H1 (cell line): ENCODE measurements around the gene CCBE1. TPM values are rescaled to one million over a fixed set of nuclear protein-coding genes. Genes with fewer than 3 reads are reported as not detected.

Experiments
- CTCF ChIA-PET: fragments of 300-600 bp; sonication (Branson Sonifier 250); formaldehyde crosslinking; loops from one replicate; lab custom pipeline; 2021; ENCODE audit not compliant: partially characterized antibody; lab: Charles Lee
- POLR2A ChIA-PET: fragments of 300-600 bp; sonication (Branson Sonifier 250); formaldehyde crosslinking; loops from one replicate; lab custom pipeline; 2021; ENCODE audit warnings: inconsistent platforms; ENCODE audit not compliant: partially characterized antibody; lab: Charles Lee
- DNase-seq, 2 experiments: peaks; one replicate each; pipeline versions ENCODE4 v3.0.0 to v3.0.0-alpha.2; 2010 to 2022; ENCODE audit warnings: low spot score in 2 of 2, low read depth in 1 of 2, mixed read lengths in 1 of 2
- FAIRE-seq: peaks from 2 replicates; lab custom pipeline; 2011; peaks lifted over from hg19 to GRCh38; lab: Jason Lieb, UNC
- H2AFZ ChIP-seq: 2 replicates; pipeline ENCODE4 v1.8.1; 2012; ENCODE audit warnings: low read length, inconsistent platforms
- H2AK5ac ChIP-seq: 2 replicates; pipeline ENCODE4 v1.6.1; 2013; ENCODE audit warnings: low read depth, low read length
- H2BK120ac ChIP-seq: replicated peaks from 2 replicates; pipeline ENCODE3; 2013; ENCODE audit warnings: low read depth, low read length, inconsistent platforms
- H2BK12ac ChIP-seq: 2 replicates; pipeline ENCODE4 v1.6.1; 2013; ENCODE audit warnings: low read depth, low read length
- H2BK15ac ChIP-seq: 2 replicates; pipeline ENCODE4 v1.6.1; 2013; ENCODE audit warnings: low read length
- H2BK20ac ChIP-seq: 2 replicates; pipeline ENCODE4 v1.6.1; 2013; ENCODE audit warnings: low read length
- H2BK5ac ChIP-seq: 2 replicates; pipeline ENCODE4 v1.6.1; 2013; ENCODE audit warnings: low read depth, low read length
- H3K14ac ChIP-seq: 2 replicates; pipeline ENCODE4 v1.6.1; 2013; ENCODE audit warnings: inconsistent platforms; ENCODE audit not compliant: insufficient read length
- H3K18ac ChIP-seq: 2 replicates; pipeline ENCODE4 v1.6.1; 2013; ENCODE audit warnings: low read length; ENCODE audit errors: extremely low read depth
- H3K23ac ChIP-seq: 2 replicates; pipeline ENCODE4 v1.6.1; 2013; ENCODE audit warnings: inconsistent platforms; ENCODE audit not compliant: insufficient read length
- H3K23me2 ChIP-seq: 2 replicates; pipeline ENCODE4 v1.6.1; 2013; ENCODE audit warnings: low read depth, low read length
- H3K27ac ChIP-seq: 2 replicates; pipeline ENCODE4 v1.6.1; 2011; ENCODE audit warnings: low read depth, low read length, inconsistent platforms
- H3K27me3 ChIP-seq, 4 experiments: replicated peaks in 1 of 4; 1 replicate in 1 of 4; 2 replicates in 3 of 4; pipeline versions ENCODE4 v1.6.1 to v1.8.1; 2011 to 2013; ENCODE audit warnings: low read length in 3 of 4, mild to moderate bottlenecking in 3 of 4, inconsistent platforms in 2 of 4, mixed read lengths in 2 of 4, moderate library complexity in 1 of 4; ENCODE audit not compliant: control insufficient read depth in 3 of 4, insufficient read depth in 3 of 4; ENCODE audit errors: extremely low read depth in 1 of 4
- H3K36me3 ChIP-seq, 4 experiments: 2 replicates each; pipeline versions ENCODE4 v1.6.1 to v1.8.1; 2011 to 2013; ENCODE audit warnings: mild to moderate bottlenecking in 4 of 4, low read length in 3 of 4, moderate library complexity in 2 of 4, control low read depth in 1 of 4, inconsistent platforms in 1 of 4; ENCODE audit not compliant: insufficient read depth in 4 of 4, control insufficient read depth in 2 of 4
- H3K4ac ChIP-seq: replicated peaks from 2 replicates; pipeline ENCODE3; 2013; ENCODE audit warnings: low read length, low read depth, mixed read lengths, inconsistent platforms; ENCODE audit not compliant: insufficient read length
- H3K4me1 ChIP-seq, 4 experiments: replicated peaks in 1 of 4; 1 replicate in 1 of 4; 2 replicates in 3 of 4; pipeline versions ENCODE4 v1.6.1 to v1.8.1; 2011 to 2013; ENCODE audit warnings: low read length in 3 of 4, inconsistent platforms in 2 of 4, mixed read lengths in 1 of 4; ENCODE audit not compliant: insufficient read depth in 4 of 4, control insufficient read depth in 3 of 4
- H3K4me2 ChIP-seq, 2 experiments: 2 replicates each; pipeline versions ENCODE4 v1.6.1 to v1.8.1; 2011 to 2013; ENCODE audit warnings: low read depth in 2 of 2, low read length in 2 of 2, control low read depth in 1 of 2, inconsistent platforms in 1 of 2, mild to moderate bottlenecking in 1 of 2; ENCODE audit not compliant: insufficient read depth in 1 of 2
- H3K4me3 ChIP-seq, 4 experiments: fragments of 200-600, 300-600 bp in 1 of 4; sonication (generic), shearing (Covaris generic), sonication (Bioruptor Twin) in 1 of 4; 2 replicates each; pipeline versions ENCODE4 v1.5.1 to v1.8.1; 2011 to 2016; ENCODE audit warnings: low read length in 4 of 4, low read depth in 3 of 4, control low read depth in 2 of 4, inconsistent platforms in 2 of 4, mild to moderate bottlenecking in 2 of 4, mixed read lengths in 1 of 4, moderate library complexity in 1 of 4; ENCODE audit not compliant: insufficient read depth in 2 of 4; ENCODE audit errors: extremely low read depth in 1 of 4
- H3K56ac ChIP-seq: replicated peaks from 2 replicates; pipeline ENCODE3; 2013; ENCODE audit warnings: low read depth, mild to moderate bottlenecking, mixed read lengths, low read length, inconsistent platforms; ENCODE audit not compliant: insufficient read length
- H3K79me1 ChIP-seq: 2 replicates; pipeline ENCODE4 v1.6.1; 2013; ENCODE audit warnings: low read depth, low read length, control low read depth
- H3K79me2 ChIP-seq, 2 experiments: 2 replicates each; pipeline versions ENCODE4 v1.6.1 to v1.8.1; 2012 to 2013; ENCODE audit warnings: low read length in 2 of 2, mild to moderate bottlenecking in 2 of 2, inconsistent platforms in 1 of 2; ENCODE audit not compliant: insufficient read depth in 2 of 2, control insufficient read depth in 1 of 2
- H3K9ac ChIP-seq, 4 experiments: replicated peaks in 1 of 4; 1 replicate in 1 of 4; 2 replicates in 3 of 4; pipeline versions ENCODE4 v1.6.1 to v1.8.1; 2011 to 2013; ENCODE audit warnings: low read depth in 3 of 4, low read length in 3 of 4, control low read depth in 2 of 4, mild to moderate bottlenecking in 2 of 4, moderate library complexity in 2 of 4, inconsistent platforms in 1 of 4; ENCODE audit errors: extremely low read depth in 1 of 4
- H3K9me3 ChIP-seq, 2 experiments: 2 replicates each; pipeline versions ENCODE4 v1.6.1 to v1.8.1; 2012 to 2013; ENCODE audit warnings: mild to moderate bottlenecking in 2 of 2, moderate library complexity in 2 of 2, control low read depth in 1 of 2, inconsistent platforms in 1 of 2, low read depth in 1 of 2, low read length in 1 of 2, mixed read lengths in 1 of 2; ENCODE audit not compliant: insufficient read depth in 2 of 2
- H4K20me1 ChIP-seq, 2 experiments: replicated peaks in 1 of 2; 2 replicates each; pipeline versions ENCODE3 to v1.8.1; 2011 to 2013; ENCODE audit warnings: inconsistent platforms in 2 of 2, low read length in 2 of 2, mild to moderate bottlenecking in 1 of 2; ENCODE audit not compliant: insufficient read depth in 2 of 2, control insufficient read depth in 1 of 2
- H4K5ac ChIP-seq: 2 replicates; pipeline ENCODE4 v1.6.1; 2013; ENCODE audit warnings: low read length, low read depth, mixed read lengths, inconsistent platforms; ENCODE audit not compliant: insufficient read length
- H4K8ac ChIP-seq: 2 replicates; pipeline ENCODE4 v1.8.0; 2013; ENCODE audit warnings: mild to moderate bottlenecking, moderate library complexity, low read length, inconsistent platforms; ENCODE audit not compliant: insufficient read depth; ENCODE audit errors: extremely low read depth
- H4K91ac ChIP-seq: replicated peaks from 2 replicates; pipeline ENCODE3; 2013; ENCODE audit warnings: low read length, mixed read lengths, inconsistent platforms; ENCODE audit not compliant: insufficient read length
- EGR1 ChIP-seq: IDR thresholded peaks from 2 replicates; pipeline ENCODE4 v1.6.1; 2011; ENCODE audit warnings: low read depth, low read length, borderline replicate concordance
- EZH2 ChIP-seq: fragments of 200-600 bp; sonication (generic); IDR thresholded peaks from 2 replicates; pipeline ENCODE4 v1.7.1; 2012; ENCODE audit warnings: low read depth, mild to moderate bottlenecking, moderate library complexity, low read length, inconsistent platforms; ENCODE audit not compliant: severe bottlenecking
- KDM5A ChIP-seq: fragments of 200-600 bp; IDR thresholded peaks from 2 replicates; pipeline ENCODE4 v1.7.1; 2012; ENCODE audit warnings: mild to moderate bottlenecking, low read length, inconsistent platforms, mixed read lengths
- POU5F1 ChIP-seq: IDR thresholded peaks from 2 replicates; pipeline ENCODE4 v1.6.1; 2011; ENCODE audit warnings: low read depth, mild to moderate bottlenecking, low read length, moderate library complexity
- RFX5 ChIP-seq: IDR thresholded peaks from 2 replicates; pipeline ENCODE4 v1.6.1; 2011; ENCODE audit warnings: low read depth, low read length, improper control_type of control experiment, borderline replicate concordance
- SP2 ChIP-seq: IDR thresholded peaks from 2 replicates; pipeline ENCODE4 v1.6.1; 2012; ENCODE audit warnings: mild to moderate bottlenecking, low read length, inconsistent platforms
- SRF ChIP-seq: IDR thresholded peaks from 2 replicates; pipeline ENCODE4 v1.6.1; 2011; ENCODE audit warnings: mild to moderate bottlenecking, low read depth, low read length, moderate library complexity
- TAF1 ChIP-seq: IDR thresholded peaks from 2 replicates; pipeline ENCODE4 v1.6.1; 2011; ENCODE audit warnings: mild to moderate bottlenecking, low read depth, low read length
- USF2 ChIP-seq: IDR thresholded peaks from 2 replicates; pipeline ENCODE4 v1.6.1; 2011; ENCODE audit warnings: low read length, improper control_type of control experiment
- YY1 ChIP-seq: IDR thresholded peaks from 2 replicates; pipeline ENCODE4 v1.6.1; 2011; ENCODE audit warnings: low read depth, mild to moderate bottlenecking, low read length
- WGBS, 2 experiments: shearing (Covaris generic) in 1 of 2; methylation state at CpG; one replicate each; pipeline versions ENCODE4 v1.1.6 to v1.1.7; 2013 to 2015; ENCODE audit warnings: low lambda C conversion rate in 2 of 2, mixed read lengths in 2 of 2, inconsistent platforms in 1 of 2, low coverage in 1 of 2, missing lambda C conversion rate in 1 of 2; ENCODE audit not compliant: insufficient replicate concordance in 2 of 2, insufficient coverage in 1 of 2, insufficient read length in 1 of 2; ENCODE audit errors: extremely low coverage in 1 of 2, missing lambda C conversion rate in 1 of 2; 5-methylcytosine and 5-hydroxymethylcytosine counted together
- polyA plus RNA-seq, 7 experiments: library from polyadenylated mRNA; depleted of rRNA in 3 of 7; stranded (reverse) in 5 of 7; unstranded in 2 of 7; fragments of >200 nt in 5 of 7; fragments of 200-250 nt in 2 of 7; gene quantifications; 1 replicate in 5 of 7; 2 replicates in 1 of 7; 4 replicates in 1 of 7; pipeline versions ENCODE4 v1.2.1 to v1.2.3, GENCODE V29; 2011 to 2013; ENCODE audit warnings: missing spikeins in 2 of 7, mixed read lengths in 2 of 7
- total RNA-seq: library from RNA; stranded (reverse); fragmentation: NEBNext Ultra II Directional; extraction: Animal tissue kit (Norgen Biotek cat#: 25700); gene quantifications from 2 replicates; pipeline ENCODE4 v1.2.1, GENCODE V29; 2021
- TF ChIP-seq, protein P1 (sequence below): IDR thresholded peaks from 2 replicates; pipeline ENCODE4 v1.6.1; 2012; ENCODE audit warnings: inconsistent platforms

The CCBE1 gene
- total and polyA plus RNA-seq, 2 of the 8 experiments (the other 6 are each of a cell fraction or from before 2014, with no cell fraction given) = 2.1 to 2.6 TPM

DNA sequence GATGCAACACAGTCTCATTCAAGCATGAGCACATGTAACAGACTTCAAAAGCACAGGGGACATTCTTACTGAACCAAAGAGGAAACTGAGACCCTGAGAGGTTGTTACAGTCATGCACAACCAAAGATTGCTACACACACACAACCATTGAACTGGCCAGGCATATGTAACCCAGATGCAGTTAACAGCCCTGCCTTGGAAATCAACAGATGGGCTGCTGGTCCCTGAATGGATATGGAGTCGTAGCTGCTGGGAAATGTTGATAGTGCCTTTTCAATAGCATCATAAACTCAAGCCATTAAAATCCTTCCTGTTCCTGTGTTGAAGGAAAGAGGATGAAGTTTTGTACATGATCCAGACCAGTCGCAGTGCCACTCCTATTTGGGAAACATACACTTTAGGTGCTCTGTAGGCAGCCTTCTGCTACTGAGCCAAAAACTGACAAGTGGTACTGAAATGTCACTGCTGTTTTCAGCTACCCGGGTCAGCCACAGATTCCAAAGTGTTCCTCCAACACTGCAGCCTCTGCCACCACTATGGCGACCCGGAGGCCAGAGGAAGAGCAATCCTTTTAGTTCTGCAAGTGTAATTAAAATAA lies 143.9 kb downstream of the CCBE1 start:
- Histone ChIP-seq H3K9me3 (peaks cover 0 to 5% of the 10 kb centered on the region in 2 experiments; a peak in 1 of 4 replicates), H2BK120ac (no peak overlapping the region), H3K9ac (no peak overlapping the region), H3K4me1 (peaks cover 0 to 10% (median 3%) of the 10 kb centered on the region in 4 experiments; a peak in 5 of 7 replicates), H4K20me1 (no peaks in the 10 kb centered on the region), H2BK20ac (no peak overlapping the region), H4K8ac (no peak overlapping the region), H3K27me3 (no peaks in the 10 kb centered on the region), H4K5ac (no peak overlapping the region), H3K4ac (no peak overlapping the region), H2BK15ac (no peak overlapping the region), H3K56ac (no peak overlapping the region), H2BK12ac (no peak overlapping the region), H3K4me2 (no peak overlapping the region), H3K18ac (no peak overlapping the region), H3K27ac (no peak overlapping the region), H3K23me2 (no peaks in the 10 kb centered on the region), H3K36me3 (no peaks in the 10 kb centered on the region), H2BK5ac (no peak overlapping the region), H4K91ac (no peak overlapping the region), H3K79me2 (no peaks in the 10 kb centered on the region), H2AFZ (no peak overlapping the region), H3K23ac (no peak overlapping the region), H2AK5ac (no peak overlapping the region), H3K14ac (no peak overlapping the region), H3K4me3 (no peak overlapping the region), H3K79me1 (no peaks in the 10 kb centered on the region)
- 86% methylated on average over 5 of the region's 5 CpGs; no CpG with 5 or more reads in 1 of the 2 experiments for WGBS, 2 experiments
- ChIA-PET CTCF (no interaction called here), POLR2A (no interaction called here)
- DNase-seq (no peak), FAIRE-seq (no peak)
- TF ChIP-seq USF2 (no peak), SP2 (no peak), YY1 (no peak), RFX5 (no peak), TAF1 (no peak), EZH2 (no peak), SRF (no peak), KDM5A (no peak), POU5F1 (no peak), EGR1 (no peak)
- TF ChIP-seq, protein P1, sequence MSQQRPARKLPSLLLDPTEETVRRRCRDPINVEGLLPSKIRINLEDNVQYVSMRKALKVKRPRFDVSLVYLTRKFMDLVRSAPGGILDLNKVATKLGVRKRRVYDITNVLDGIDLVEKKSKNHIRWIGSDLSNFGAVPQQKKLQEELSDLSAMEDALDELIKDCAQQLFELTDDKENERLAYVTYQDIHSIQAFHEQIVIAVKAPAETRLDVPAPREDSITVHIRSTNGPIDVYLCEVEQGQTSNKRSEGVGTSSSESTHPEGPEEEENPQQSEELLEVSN = no peak
- TF ChIP-seq, all 59 proteins: peak for 0
